Measurements from ENCODE around the gene ITIH4.

Gene ITIH4

GRCh38 chr3:52841211-52841980 is 10.9 kb upstream of the ITIH4 start:
- no peak overlapping the region for H3K27ac ChIP-seq (ENCODE audit: insufficient read depth in 1 of 2, low read depth in 1 of 2, low read length in 2 of 2, poor library complexity in 1 of 2, severe bottlenecking in 2 of 2)
- 99% methylated on average over 12 of the region's 12 CpGs for WGBS (ENCODE audit: insufficient coverage)
- H3K4me3 ChIP-seq (ENCODE audit: control insufficient read depth in 1 of 7, extremely low read depth in 1 of 7, insufficient read depth in 4 of 7, low read depth in 2 of 7, low read length in 6 of 7), result no peak overlapping the region
- H3K27me3 ChIP-seq (replicated peaks in 2 of 5; ENCODE audit: control insufficient read depth in 4 of 5, insufficient read depth in 5 of 5, low read length in 4 of 5), result no peaks in the 10 kb centered on the region
- no peaks in the 10 kb centered on the region for H3K9me3 ChIP-seq (ENCODE audit: control extremely low read depth in 1 of 5, control insufficient read depth in 4 of 5, insufficient read depth in 2 of 5, low read depth in 1 of 5, low read length in 4 of 5)
- DNase-seq, result no peak
- CTCF ChIA-PET, result interaction anchor here (0.7 to 4.0 kb wide), 5 partner anchors 9 to 50 kb away, joined by 3 to 13 read pairs (median 4); no protein-coding TSS in a partner anchor
- H3K36me3 ChIP-seq (ENCODE audit: control insufficient read depth in 4 of 4, insufficient read depth in 4 of 4, low read length in 3 of 4), result peaks cover 4 to 47% (median 27%) of the 10 kb centered on the region in 4 experiments
- POLR2A ChIA-PET, result no interaction called here
- peaks cover 0 to 5% (median 3%) of the 10 kb centered on the region in 4 experiments for H3K4me1 ChIP-seq (ENCODE audit: control extremely low read depth in 1 of 4, control insufficient read depth in 4 of 4, insufficient read depth in 4 of 4, low read length in 3 of 4)

GRCh38 chr3:52839892-52840545 is 9.5 kb upstream of the ITIH4 start:
- H3K36me3 ChIP-seq (ENCODE audit: control insufficient read depth in 4 of 4, insufficient read depth in 4 of 4, low read length in 3 of 4), result peaks cover 10 to 57% (median 30%) of the 10 kb centered on the region in 4 experiments
- ChIA-PET CTCF (interaction anchor here (1.5 to 4.0 kb wide), 3 partner anchors 10 to 52 kb away, joined by 4 to 13 read pairs (median 5); no protein-coding TSS in a partner anchor), POLR2A (no interaction called here)
- H3K27ac ChIP-seq (ENCODE audit: insufficient read depth in 1 of 2, low read depth in 1 of 2, low read length in 2 of 2, poor library complexity in 1 of 2, severe bottlenecking in 2 of 2), result no peak overlapping the region
- no peak overlapping the region for H3K4me3 ChIP-seq (ENCODE audit: control insufficient read depth in 1 of 7, extremely low read depth in 1 of 7, insufficient read depth in 4 of 7, low read depth in 2 of 7, low read length in 6 of 7)
- WGBS (ENCODE audit: insufficient coverage), result 92% methylated on average over 20 of the region's 23 CpGs
- H3K9me3 ChIP-seq (ENCODE audit: control extremely low read depth in 1 of 5, control insufficient read depth in 4 of 5, insufficient read depth in 2 of 5, low read depth in 1 of 5, low read length in 4 of 5), result no peaks in the 10 kb centered on the region
- no peaks in the 10 kb centered on the region for H3K4me1 ChIP-seq (ENCODE audit: control extremely low read depth in 1 of 4, control insufficient read depth in 4 of 4, insufficient read depth in 4 of 4, low read length in 3 of 4)
- no peaks in the 10 kb centered on the region for H3K27me3 ChIP-seq (replicated peaks in 2 of 5; ENCODE audit: control insufficient read depth in 4 of 5, insufficient read depth in 5 of 5, low read length in 4 of 5)
- DNase-seq, result no peak

GRCh38 chr3:52839268-52839575 is 8.8 kb upstream of the ITIH4 start:
- peaks cover 10 to 55% (median 29%) of the 10 kb centered on the region in 4 experiments for H3K36me3 ChIP-seq (ENCODE audit: control insufficient read depth in 4 of 4, insufficient read depth in 4 of 4, low read length in 3 of 4)
- 86% methylated on average over 2 of the region's 2 CpGs for WGBS (ENCODE audit: insufficient coverage)
- CTCF ChIA-PET, result interaction anchor here (1.1 to 4.0 kb wide), 4 partner anchors 11 to 19 kb away, joined by 3 to 13 read pairs (median 5); no protein-coding TSS in a partner anchor
- no peak overlapping the region for H3K4me3 ChIP-seq (ENCODE audit: control insufficient read depth in 1 of 7, extremely low read depth in 1 of 7, insufficient read depth in 4 of 7, low read depth in 2 of 7, low read length in 6 of 7)
- no peak for DNase-seq
- H3K9me3 ChIP-seq (ENCODE audit: control extremely low read depth in 1 of 5, control insufficient read depth in 4 of 5, insufficient read depth in 2 of 5, low read depth in 1 of 5, low read length in 4 of 5), result no peaks in the 10 kb centered on the region
- no peak overlapping the region for H3K27ac ChIP-seq (ENCODE audit: insufficient read depth in 1 of 2, low read depth in 1 of 2, low read length in 2 of 2, poor library complexity in 1 of 2, severe bottlenecking in 2 of 2)
- no peaks in the 10 kb centered on the region for H3K4me1 ChIP-seq (ENCODE audit: control extremely low read depth in 1 of 4, control insufficient read depth in 4 of 4, insufficient read depth in 4 of 4, low read length in 3 of 4)
- POLR2A ChIA-PET, result no interaction called here
- H3K27me3 ChIP-seq (replicated peaks in 2 of 5; ENCODE audit: control insufficient read depth in 4 of 5, insufficient read depth in 5 of 5, low read length in 4 of 5), result no peaks in the 10 kb centered on the region

GRCh38 chr3:52838561-52839267 is 8.2 kb upstream of the ITIH4 start:
- WGBS (ENCODE audit: insufficient coverage), result 91% methylated on average over 7 of the region's 8 CpGs
- POLR2A ChIA-PET, result no interaction called here
- peaks cover 9 to 52% (median 27%) of the 10 kb centered on the region in 4 experiments for H3K36me3 ChIP-seq (ENCODE audit: control insufficient read depth in 4 of 4, insufficient read depth in 4 of 4, low read length in 3 of 4)
- no peak for DNase-seq
- CTCF ChIA-PET, result interaction anchor here (1.0 to 2.0 kb wide), 5 partner anchors 10 to 231 kb away, joined by 3 to 5 read pairs (median 4); no protein-coding TSS in a partner anchor
- no peaks in the 10 kb centered on the region for H3K9me3 ChIP-seq (ENCODE audit: control extremely low read depth in 1 of 5, control insufficient read depth in 4 of 5, insufficient read depth in 2 of 5, low read depth in 1 of 5, low read length in 4 of 5)
- no peak overlapping the region for H3K4me3 ChIP-seq (ENCODE audit: control insufficient read depth in 1 of 7, extremely low read depth in 1 of 7, insufficient read depth in 4 of 7, low read depth in 2 of 7, low read length in 6 of 7)
- no peak overlapping the region for H3K27ac ChIP-seq (ENCODE audit: insufficient read depth in 1 of 2, low read depth in 1 of 2, low read length in 2 of 2, poor library complexity in 1 of 2, severe bottlenecking in 2 of 2)
- no peaks in the 10 kb centered on the region for H3K27me3 ChIP-seq (replicated peaks in 2 of 5; ENCODE audit: control insufficient read depth in 4 of 5, insufficient read depth in 5 of 5, low read length in 4 of 5)
- no peaks in the 10 kb centered on the region for H3K4me1 ChIP-seq (ENCODE audit: control extremely low read depth in 1 of 4, control insufficient read depth in 4 of 4, insufficient read depth in 4 of 4, low read length in 3 of 4)

- ChIA-PET CTCF (interaction anchor here (0.8 to 1.2 kb wide), 4 partner anchors 9 to 18 kb away, joined by 3 read pairs; no protein-coding TSS in a partner anchor), POLR2A (no interaction called here)
Observed at GRCh38 chr3:52836986-52837385, 6.5 kb upstream of the ITIH4 start.

GRCh38 chr3:52836471-52836845 is 6.0 kb upstream of the ITIH4 start:
- peaks cover 0 to under 1% (median 0%) of the 10 kb centered on the region in 4 experiments for H3K4me1 ChIP-seq (ENCODE audit: control extremely low read depth in 1 of 4, control insufficient read depth in 4 of 4, insufficient read depth in 4 of 4, low read length in 3 of 4)
- DNase-seq, result no peak
- ChIA-PET POLR2A (no interaction called here), CTCF (interaction anchor here (0.8 to 1.2 kb wide), 4 partner anchors 10 to 17 kb away, joined by 3 read pairs; no protein-coding TSS in a partner anchor)
- no peak overlapping the region for H3K27ac ChIP-seq (ENCODE audit: insufficient read depth in 1 of 2, low read depth in 1 of 2, low read length in 2 of 2, poor library complexity in 1 of 2, severe bottlenecking in 2 of 2)
- WGBS (ENCODE audit: insufficient coverage), result 95% methylated on average over 4 of the region's 5 CpGs
- no peak overlapping the region for H3K4me3 ChIP-seq (ENCODE audit: control insufficient read depth in 1 of 7, extremely low read depth in 1 of 7, insufficient read depth in 4 of 7, low read depth in 2 of 7, low read length in 6 of 7)
- peaks cover 2 to 40% (median 20%) of the 10 kb centered on the region in 4 experiments for H3K36me3 ChIP-seq (ENCODE audit: control insufficient read depth in 4 of 4, insufficient read depth in 4 of 4, low read length in 3 of 4)
- H3K27me3 ChIP-seq (replicated peaks in 2 of 5; ENCODE audit: control insufficient read depth in 4 of 5, insufficient read depth in 5 of 5, low read length in 4 of 5), result no peaks in the 10 kb centered on the region
- no peaks in the 10 kb centered on the region for H3K9me3 ChIP-seq (ENCODE audit: control extremely low read depth in 1 of 5, control insufficient read depth in 4 of 5, insufficient read depth in 2 of 5, low read depth in 1 of 5, low read length in 4 of 5)

More at GRCh38 chr3:52836986-52837385, 6.5 kb upstream of the ITIH4 start:
- no peak overlapping the region for H3K4me3 ChIP-seq (ENCODE audit: control insufficient read depth in 1 of 7, extremely low read depth in 1 of 7, insufficient read depth in 4 of 7, low read depth in 2 of 7, low read length in 6 of 7)
- WGBS (ENCODE audit: insufficient coverage), result 100% methylated on average over 4 of the region's 4 CpGs
- no peaks in the 10 kb centered on the region for H3K9me3 ChIP-seq (ENCODE audit: control extremely low read depth in 1 of 5, control insufficient read depth in 4 of 5, insufficient read depth in 2 of 5, low read depth in 1 of 5, low read length in 4 of 5)
- H3K27ac ChIP-seq (ENCODE audit: insufficient read depth in 1 of 2, low read depth in 1 of 2, low read length in 2 of 2, poor library complexity in 1 of 2, severe bottlenecking in 2 of 2), result no peak overlapping the region
- DNase-seq, result no peak
- H3K36me3 ChIP-seq (ENCODE audit: control insufficient read depth in 4 of 4, insufficient read depth in 4 of 4, low read length in 3 of 4), result peaks cover 5 to 44% (median 21%) of the 10 kb centered on the region in 4 experiments
- H3K4me1 ChIP-seq (ENCODE audit: control extremely low read depth in 1 of 4, control insufficient read depth in 4 of 4, insufficient read depth in 4 of 4, low read length in 3 of 4), result no peaks in the 10 kb centered on the region
- no peaks in the 10 kb centered on the region for H3K27me3 ChIP-seq (replicated peaks in 2 of 5; ENCODE audit: control insufficient read depth in 4 of 5, insufficient read depth in 5 of 5, low read length in 4 of 5)

Data from common myeloid progenitor, CD34-positive (primary cell).